Neural cell (in vitro differentiated cells): Measurements from ENCODE around the gene CADM1. TPM values are rescaled to one million over a fixed set of nuclear protein-coding genes. Genes with fewer than 3 reads are reported as not detected.

Experiments
- H2AFZ ChIP-seq: fragments of 200-600, 300-800 bp; sonication (generic), shearing (Covaris generic); 2 replicates; pipeline ENCODE4 v1.6.0; 2014; ENCODE audit warnings: low read depth, mild to moderate bottlenecking, antibody characterized with exemption, low read length, moderate library complexity
- H3F3A ChIP-seq: fragments of 200-600 bp; shearing (Covaris generic); 2 replicates; pipeline ENCODE4 v1.6.1; 2016; ENCODE audit warnings: mild to moderate bottlenecking, moderate library complexity, mixed read lengths, antibody characterized with exemption, low read length; ENCODE audit not compliant: insufficient read depth, poor library complexity, severe bottlenecking
- H3K27ac ChIP-seq: fragments of 200-600, 300-800 bp; sonication (generic), shearing (Covaris generic); 2 replicates; pipeline ENCODE4 v1.5.1; 2014; ENCODE audit warnings: mild to moderate bottlenecking, low read length, moderate library complexity
- H3K27me3 ChIP-seq: fragments of 300-800, 200-600 bp; sonication (generic), shearing (Covaris generic); 2 replicates; pipeline ENCODE4 v1.6.0; 2014; ENCODE audit warnings: mild to moderate bottlenecking, low read depth, low read length, moderate library complexity; ENCODE audit not compliant: insufficient read depth
- H3K36me3 ChIP-seq: fragments of 300-800, 200-600 bp; sonication (generic), shearing (Covaris generic); 2 replicates; pipeline ENCODE4 v1.5.1; 2014; ENCODE audit warnings: mild to moderate bottlenecking, antibody characterized with exemption, low read length, moderate library complexity; ENCODE audit not compliant: insufficient read depth
- H3K4me2 ChIP-seq: fragments of 300-800, 200-600 bp; sonication (generic), shearing (Covaris generic); 2 replicates; pipeline ENCODE4 v1.6.0; 2014; ENCODE audit warnings: mild to moderate bottlenecking, low read length
- H3K4me3 ChIP-seq: fragments of 300-800, 200-600 bp; sonication (generic), shearing (Covaris generic); 2 replicates; pipeline ENCODE4 v1.5.1; 2014; ENCODE audit warnings: mild to moderate bottlenecking, low read length, moderate library complexity
- H3K79me2 ChIP-seq: fragments of 200-600 bp; shearing (Covaris generic); replicated peaks from 2 replicates; pipeline ENCODE4 v1.6.0; 2014; ENCODE audit warnings: mild to moderate bottlenecking, low read length, moderate library complexity; ENCODE audit not compliant: insufficient read depth
- H3K9ac ChIP-seq: fragments of 300-800, 200-600 bp; sonication (generic), shearing (Covaris generic); 2 replicates; pipeline ENCODE4 v1.6.1; 2016; ENCODE audit warnings: mild to moderate bottlenecking, low read length, mixed read lengths
- H3K9me2 ChIP-seq: fragments of 200-600 bp; shearing (Covaris generic); 2 replicates; pipeline ENCODE4 v1.6.1; 2016; ENCODE audit warnings: mild to moderate bottlenecking, low read length, mixed read lengths; ENCODE audit not compliant: insufficient read depth
- H3K9me3 ChIP-seq: fragments of 200-600, 300-800 bp; sonication (generic), shearing (Covaris generic); 2 replicates; pipeline ENCODE4 v1.6.1; 2016; ENCODE audit warnings: mild to moderate bottlenecking, mixed run types, low read length, moderate library complexity, mixed read lengths
- H4K20me1 ChIP-seq: fragments of 200-600 bp; shearing (Covaris generic); 2 replicates; pipeline ENCODE4 v1.6.1; 2016; ENCODE audit warnings: mild to moderate bottlenecking, mixed run types; ENCODE audit not compliant: insufficient read depth
- EP300 ChIP-seq: fragments of 450-650 bp; conservative IDR thresholded peaks from 2 replicates; pipeline ENCODE4 v1.6.1; 2014; ENCODE audit warnings: antibody characterized with exemption, mild to moderate bottlenecking, moderate library complexity; ENCODE audit not compliant: poor library complexity, severe bottlenecking
- EZH2 ChIP-seq: fragments of 200-600, 300-800 bp; shearing (Covaris generic), sonication (generic); IDR thresholded peaks from 2 replicates; pipeline ENCODE4 v1.6.1; 2014; ENCODE audit warnings: antibody characterized with exemption, low read length, borderline replicate concordance, mild to moderate bottlenecking; ENCODE audit not compliant: insufficient read depth, poor library complexity, severe bottlenecking
- MXI1 ChIP-seq: fragments of 450-650 bp; conservative IDR thresholded peaks from 2 replicates; pipeline ENCODE4 v1.6.1; 2014; ENCODE audit warnings: antibody characterized with exemption, mild to moderate bottlenecking; ENCODE audit not compliant: poor library complexity, severe bottlenecking
- POLR2AphosphoS5 ChIP-seq: IDR thresholded peaks from 2 replicates; pipeline ENCODE4 v1.6.1; 2012
- RAD21 ChIP-seq: fragments of 450-650 bp; conservative IDR thresholded peaks from 2 replicates; pipeline ENCODE4 v1.6.1; 2014; ENCODE audit warnings: antibody characterized with exemption, mild to moderate bottlenecking, moderate library complexity
- SMC3 ChIP-seq: fragments of 450-650 bp; conservative IDR thresholded peaks from 2 replicates; pipeline ENCODE4 v1.6.1; 2014; ENCODE audit warnings: antibody characterized with exemption, mild to moderate bottlenecking, moderate library complexity; ENCODE audit not compliant: poor library complexity
- TAF1 ChIP-seq: IDR thresholded peaks from 2 replicates; pipeline ENCODE4 v1.6.1; 2012; ENCODE audit warnings: low read depth
- polyA plus RNA-seq: library from polyadenylated mRNA; depleted of rRNA; stranded (reverse); fragments of >200 nt; gene quantifications from 2 replicates; pipeline ENCODE4 v1.2.3, GENCODE V29; 2014
- TF ChIP-seq, protein P1 (sequence below): fragments of 450-650 bp; IDR thresholded peaks from 2 replicates; pipeline ENCODE4 v1.5.1; 2014; ENCODE audit warnings: antibody characterized with exemption, mild to moderate bottlenecking, moderate library complexity; ENCODE audit not compliant: poor library complexity, severe bottlenecking
- TF ChIP-seq, protein P2 (sequence below): IDR thresholded peaks from 2 replicates; pipeline ENCODE4 v1.6.1; 2012; ENCODE audit warnings: borderline replicate concordance

CADM1 gene
- polyA plus RNA-seq, 1 donor from 2014 or later, result 92.1 TPM

DNA sequence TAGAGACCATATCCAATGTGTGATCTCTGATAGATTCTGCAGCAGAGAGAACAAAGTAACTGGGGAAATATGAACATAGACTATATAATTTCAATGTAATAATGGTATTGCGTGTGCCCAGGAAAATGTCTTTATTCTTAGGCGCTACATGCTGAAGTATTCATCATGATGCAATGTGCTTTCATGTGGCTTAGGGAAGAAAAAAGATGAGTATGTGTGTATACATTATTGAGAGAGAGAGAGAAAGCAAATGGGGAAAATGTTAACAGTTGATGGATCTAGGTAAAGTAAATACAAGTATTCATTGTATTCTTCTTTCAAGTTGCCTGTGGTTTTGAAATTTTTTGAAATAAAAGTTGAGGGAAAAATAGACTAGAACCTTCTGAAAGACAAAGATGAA, 10.3 kb downstream of the CADM1 start:
- Histone ChIP-seq H3K79me2 (peaks cover 65% of the 10 kb centered on the region), H3K9ac (no peak overlapping the region), H3K4me2 (no peak overlapping the region), H3K36me3 (no peaks in the 10 kb centered on the region), H4K20me1 (no peaks in the 10 kb centered on the region), H3F3A (no peaks in the 10 kb centered on the region), H3K9me2 (no peaks in the 10 kb centered on the region), H2AFZ (no peak overlapping the region), H3K9me3 (no peaks in the 10 kb centered on the region), H3K4me3 (no peak overlapping the region), H3K27me3 (no peaks in the 10 kb centered on the region), H3K27ac (no peak overlapping the region)
- no peak for TF ChIP-seq POLR2AphosphoS5

DNA sequence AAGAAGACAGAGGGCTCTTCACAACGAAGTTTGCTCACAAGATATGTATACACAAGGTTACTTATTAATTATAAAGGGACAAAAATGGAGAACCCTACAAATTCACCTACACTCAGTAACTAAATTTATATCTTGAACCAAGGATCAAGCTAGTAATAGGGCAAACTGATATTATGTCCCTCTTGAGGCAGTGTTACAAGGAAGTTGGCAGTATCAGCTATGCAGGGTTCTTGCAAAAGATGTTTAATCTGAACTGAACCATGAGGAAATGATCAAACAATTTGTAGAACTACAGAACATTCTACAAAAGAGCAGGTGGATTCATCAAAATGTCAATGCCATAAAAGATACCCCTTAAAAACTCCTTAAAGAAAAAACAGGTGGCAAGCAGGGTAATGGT, 10.7 kb downstream of the CADM1 start:
- Histone ChIP-seq H3K4me3 (no peak overlapping the region), H3K27me3 (no peaks in the 10 kb centered on the region), H2AFZ (no peak overlapping the region), H3F3A (no peaks in the 10 kb centered on the region), H3K9me3 (no peaks in the 10 kb centered on the region), H3K36me3 (no peaks in the 10 kb centered on the region), H3K9ac (no peak overlapping the region), H4K20me1 (no peaks in the 10 kb centered on the region), H3K79me2 (peaks cover 61% of the 10 kb centered on the region), H3K9me2 (no peaks in the 10 kb centered on the region), H3K27ac (no peak overlapping the region), H3K4me2 (no peak overlapping the region)
- TF ChIP-seq POLR2AphosphoS5, result no peak
- TF ChIP-seq, protein P1, sequence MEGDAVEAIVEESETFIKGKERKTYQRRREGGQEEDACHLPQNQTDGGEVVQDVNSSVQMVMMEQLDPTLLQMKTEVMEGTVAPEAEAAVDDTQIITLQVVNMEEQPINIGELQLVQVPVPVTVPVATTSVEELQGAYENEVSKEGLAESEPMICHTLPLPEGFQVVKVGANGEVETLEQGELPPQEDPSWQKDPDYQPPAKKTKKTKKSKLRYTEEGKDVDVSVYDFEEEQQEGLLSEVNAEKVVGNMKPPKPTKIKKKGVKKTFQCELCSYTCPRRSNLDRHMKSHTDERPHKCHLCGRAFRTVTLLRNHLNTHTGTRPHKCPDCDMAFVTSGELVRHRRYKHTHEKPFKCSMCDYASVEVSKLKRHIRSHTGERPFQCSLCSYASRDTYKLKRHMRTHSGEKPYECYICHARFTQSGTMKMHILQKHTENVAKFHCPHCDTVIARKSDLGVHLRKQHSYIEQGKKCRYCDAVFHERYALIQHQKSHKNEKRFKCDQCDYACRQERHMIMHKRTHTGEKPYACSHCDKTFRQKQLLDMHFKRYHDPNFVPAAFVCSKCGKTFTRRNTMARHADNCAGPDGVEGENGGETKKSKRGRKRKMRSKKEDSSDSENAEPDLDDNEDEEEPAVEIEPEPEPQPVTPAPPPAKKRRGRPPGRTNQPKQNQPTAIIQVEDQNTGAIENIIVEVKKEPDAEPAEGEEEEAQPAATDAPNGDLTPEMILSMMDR, result no peak
- TF ChIP-seq EP300, result no peak
- no peak for TF ChIP-seq TAF1
- TF ChIP-seq SMC3, result no peak
- TF ChIP-seq, protein P2, sequence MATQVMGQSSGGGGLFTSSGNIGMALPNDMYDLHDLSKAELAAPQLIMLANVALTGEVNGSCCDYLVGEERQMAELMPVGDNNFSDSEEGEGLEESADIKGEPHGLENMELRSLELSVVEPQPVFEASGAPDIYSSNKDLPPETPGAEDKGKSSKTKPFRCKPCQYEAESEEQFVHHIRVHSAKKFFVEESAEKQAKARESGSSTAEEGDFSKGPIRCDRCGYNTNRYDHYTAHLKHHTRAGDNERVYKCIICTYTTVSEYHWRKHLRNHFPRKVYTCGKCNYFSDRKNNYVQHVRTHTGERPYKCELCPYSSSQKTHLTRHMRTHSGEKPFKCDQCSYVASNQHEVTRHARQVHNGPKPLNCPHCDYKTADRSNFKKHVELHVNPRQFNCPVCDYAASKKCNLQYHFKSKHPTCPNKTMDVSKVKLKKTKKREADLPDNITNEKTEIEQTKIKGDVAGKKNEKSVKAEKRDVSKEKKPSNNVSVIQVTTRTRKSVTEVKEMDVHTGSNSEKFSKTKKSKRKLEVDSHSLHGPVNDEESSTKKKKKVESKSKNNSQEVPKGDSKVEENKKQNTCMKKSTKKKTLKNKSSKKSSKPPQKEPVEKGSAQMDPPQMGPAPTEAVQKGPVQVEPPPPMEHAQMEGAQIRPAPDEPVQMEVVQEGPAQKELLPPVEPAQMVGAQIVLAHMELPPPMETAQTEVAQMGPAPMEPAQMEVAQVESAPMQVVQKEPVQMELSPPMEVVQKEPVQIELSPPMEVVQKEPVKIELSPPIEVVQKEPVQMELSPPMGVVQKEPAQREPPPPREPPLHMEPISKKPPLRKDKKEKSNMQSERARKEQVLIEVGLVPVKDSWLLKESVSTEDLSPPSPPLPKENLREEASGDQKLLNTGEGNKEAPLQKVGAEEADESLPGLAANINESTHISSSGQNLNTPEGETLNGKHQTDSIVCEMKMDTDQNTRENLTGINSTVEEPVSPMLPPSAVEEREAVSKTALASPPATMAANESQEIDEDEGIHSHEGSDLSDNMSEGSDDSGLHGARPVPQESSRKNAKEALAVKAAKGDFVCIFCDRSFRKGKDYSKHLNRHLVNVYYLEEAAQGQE, result no peak
- TF ChIP-seq RAD21, result no peak

DNA sequence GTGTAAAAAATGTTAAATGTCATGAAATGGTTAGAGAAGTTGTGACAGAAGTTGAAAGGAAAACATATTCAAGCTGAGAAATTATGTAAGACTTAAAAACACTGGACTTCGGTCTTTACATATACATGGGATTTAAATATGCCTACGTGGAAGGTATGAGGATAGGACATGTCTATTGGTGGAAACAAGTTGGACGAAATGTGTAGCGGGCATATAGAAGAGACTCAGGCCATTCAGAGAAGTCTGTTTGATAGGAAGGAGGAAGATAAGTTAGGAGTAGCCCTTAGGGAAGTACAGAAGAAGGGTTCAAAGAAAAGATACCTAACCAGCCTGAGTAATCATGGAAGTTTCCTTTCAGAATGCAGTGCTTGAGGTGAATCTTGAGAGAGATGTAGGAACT, 14.7 kb downstream of the CADM1 start:
- H3K9me3 ChIP-seq, result no peaks in the 10 kb centered on the region
- H4K20me1 ChIP-seq, result no peaks in the 10 kb centered on the region
- no peak overlapping the region for H2AFZ ChIP-seq
- no peak overlapping the region for H3K27ac ChIP-seq
- H3K36me3 ChIP-seq, result no peaks in the 10 kb centered on the region
- H3F3A ChIP-seq, result no peaks in the 10 kb centered on the region
- TF ChIP-seq EZH2, result no peak
- TF ChIP-seq, protein P2, result no peak
- no peak for TF ChIP-seq MXI1
- TF ChIP-seq POLR2AphosphoS5, result no peak
- TF ChIP-seq TAF1, result no peak
- no peak for TF ChIP-seq SMC3
- no peak for TF ChIP-seq RAD21
- TF ChIP-seq, protein P1, result no peak
- no peak for TF ChIP-seq EP300
- no peak overlapping the region for H3K4me2 ChIP-seq
- H3K79me2 ChIP-seq, result peaks cover 28% of the 10 kb centered on the region
- H3K9ac ChIP-seq, result no peak overlapping the region
- no peak overlapping the region for H3K4me3 ChIP-seq
- no peaks in the 10 kb centered on the region for H3K27me3 ChIP-seq
- H3K9me2 ChIP-seq, result no peaks in the 10 kb centered on the region
